Putamen (tissue), 1 donor: ENCODE results near the gene ASPSCR1.
"Not testable (repeated sequence)": the region's sequence is repeated elsewhere in the genome, so short reads cannot be mapped to it uniquely, and the experiment has no call there.

ENCODE experiments used
- DNase-seq: peaks from one replicate; pipeline ENCODE4 v3.0.0-alpha.2; 2016; ENCODE audit warnings: low spot score

The ASPSCR1 gene

DNA sequence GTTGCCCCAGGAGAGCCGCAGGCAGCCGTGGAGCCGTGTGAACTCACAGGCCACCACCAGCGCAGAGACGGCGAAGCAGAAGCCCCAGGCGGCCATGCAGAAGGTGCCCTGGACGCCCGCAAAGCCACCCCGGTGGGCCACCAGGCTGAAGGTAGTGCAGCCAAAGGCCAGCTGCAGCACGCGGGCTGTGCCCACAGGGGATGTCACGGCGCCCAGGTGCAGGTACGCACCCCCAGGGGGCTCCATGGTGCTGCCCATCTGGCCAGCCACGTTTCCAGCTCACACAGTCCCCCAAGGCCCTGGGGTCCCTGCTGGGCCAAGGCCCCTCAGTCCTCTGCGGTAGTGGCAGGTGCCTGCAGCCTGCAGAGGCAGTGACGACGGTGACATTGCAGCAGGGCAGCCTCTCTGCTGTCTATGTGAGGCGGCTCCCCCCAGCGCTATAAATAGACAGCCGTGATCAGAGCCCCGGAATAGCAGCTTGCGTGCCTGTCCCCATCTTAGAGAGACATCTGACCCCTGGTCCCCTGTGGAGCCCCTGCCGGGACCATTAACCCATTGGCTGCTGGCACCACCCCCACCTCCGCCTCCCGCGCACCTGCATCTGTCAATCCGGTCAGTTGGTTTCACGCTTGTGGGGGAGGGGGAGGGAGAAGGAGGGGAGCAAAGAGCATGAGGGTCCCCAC lies 35.8 kb upstream of the ASPSCR1 start:
- DNase-seq = peak; percentile 50

DNA sequence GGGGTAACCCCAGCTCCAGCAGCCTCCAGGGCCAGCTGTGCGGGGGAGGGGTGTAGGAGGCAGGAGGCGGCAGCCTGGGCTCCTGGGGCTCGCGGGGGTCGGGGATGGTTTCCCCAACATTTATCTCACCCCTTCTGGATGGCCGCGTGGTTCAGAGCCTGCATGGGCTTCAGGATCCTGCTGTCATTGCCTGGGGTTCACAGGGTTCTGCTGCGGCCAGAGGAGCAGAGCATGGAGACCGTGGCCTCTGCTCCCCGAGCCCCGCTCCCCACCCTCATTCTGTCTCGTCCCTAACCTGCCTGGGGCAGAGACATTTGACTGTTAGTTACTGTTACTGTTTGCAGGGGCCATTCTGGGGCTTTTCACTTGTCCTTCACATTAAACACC lies 35.3 kb upstream of the ASPSCR1 start:
- DNase-seq = no peak

DNA sequence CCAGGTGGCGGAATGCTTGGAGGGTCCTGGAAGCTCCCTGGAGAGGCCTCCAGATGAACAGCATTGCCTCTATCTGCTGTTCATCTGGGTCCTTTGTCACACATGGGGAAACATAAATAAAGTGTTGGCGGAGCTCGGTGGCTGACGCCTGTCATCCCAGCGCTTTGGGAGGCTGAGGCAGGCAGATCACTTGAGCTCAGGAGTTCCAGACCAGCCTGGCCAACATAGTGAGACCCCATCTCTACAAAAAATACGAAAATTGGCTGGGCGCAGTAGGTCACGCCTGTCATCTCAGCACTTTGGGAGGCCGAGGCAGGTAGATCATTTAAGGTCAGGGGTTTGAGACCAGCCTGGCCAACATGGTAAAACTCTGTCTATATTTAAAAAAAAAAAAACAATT lies 32.6 kb upstream of the ASPSCR1 start:
- no peak for DNase-seq

DNA sequence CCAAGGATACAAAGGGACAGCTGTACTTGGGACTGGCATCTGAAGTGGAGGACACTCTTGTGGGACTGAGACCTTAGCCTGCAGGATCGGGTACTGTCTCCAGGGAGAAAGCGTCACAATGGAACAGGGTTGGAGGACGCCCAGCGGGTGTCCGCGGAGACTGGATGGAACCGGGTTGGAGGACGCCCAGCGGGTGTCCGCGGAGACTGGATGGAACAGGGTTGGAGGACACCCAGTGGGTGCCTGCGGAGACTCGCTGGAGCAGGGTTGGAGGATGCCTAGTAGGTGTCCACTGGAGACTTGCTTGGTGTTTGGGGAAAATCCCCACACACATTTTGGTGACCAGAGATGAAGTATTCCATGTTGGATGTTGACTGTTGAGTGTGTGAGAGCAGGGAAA lies 30.2 kb upstream of the ASPSCR1 start, which contains the start of gene MYADML2:
Gene MYADML2, minus strand, starts transcription at position 45 of the 400 bp plus-strand sequence. CDS start 5,492 bp downstream, outside the sequence.
- DNase-seq = no peak

DNA sequence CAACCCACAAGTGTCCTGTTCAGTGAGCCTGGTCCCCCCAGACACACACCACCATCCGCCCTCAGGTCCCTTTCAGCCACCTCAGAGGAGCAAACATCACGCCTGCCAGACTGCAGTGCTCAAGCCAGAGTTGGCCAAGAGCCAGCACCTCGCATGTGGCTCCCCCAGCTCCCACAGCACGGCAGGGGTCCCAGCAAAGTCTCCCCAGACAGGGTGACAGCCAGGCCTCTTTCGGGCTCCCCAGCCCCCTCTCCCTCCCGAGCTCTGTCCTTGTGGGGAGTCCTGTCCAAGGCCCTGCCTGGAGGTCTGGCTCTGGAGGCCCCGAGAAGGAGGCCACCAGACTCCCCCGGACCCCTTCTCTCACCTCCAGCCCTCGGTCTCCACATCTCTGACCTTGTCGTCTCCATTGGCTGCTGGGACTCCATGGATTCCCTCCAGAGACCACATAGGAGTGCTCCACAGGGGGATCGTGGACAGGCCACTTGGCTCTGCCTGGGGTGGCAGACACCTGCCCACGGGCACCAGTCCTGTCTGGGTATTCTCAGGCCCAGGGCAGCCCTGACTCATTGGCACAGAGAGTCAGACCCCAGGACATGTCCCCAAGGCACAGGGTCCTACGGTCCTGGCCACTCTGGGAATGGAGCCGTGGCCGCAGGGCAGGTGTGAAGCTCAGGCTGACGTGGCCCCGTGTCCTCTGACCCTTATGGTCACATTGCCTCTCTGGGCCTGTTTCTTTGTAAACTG lies 28.6 kb upstream of the ASPSCR1 start:
- DNase-seq = no peak

DNA sequence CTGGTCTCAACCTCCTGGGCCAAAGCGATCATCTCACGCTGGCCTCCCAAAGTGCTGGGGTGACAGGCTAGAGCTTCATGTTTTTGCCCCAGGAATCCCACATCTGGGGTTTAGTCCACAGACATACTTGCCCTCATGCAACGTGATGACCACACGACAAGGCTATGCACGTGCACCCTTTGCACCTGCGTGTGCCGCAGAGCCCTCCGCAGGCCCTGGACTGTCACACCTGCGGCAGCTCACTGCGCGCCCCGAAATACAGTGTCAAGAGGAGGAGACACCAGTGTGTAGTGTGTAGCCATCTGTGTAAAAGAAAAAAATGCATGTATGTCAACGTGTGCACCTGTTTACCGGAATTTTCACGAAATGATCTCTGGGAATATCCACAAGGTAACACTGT lies 26.9 kb upstream of the ASPSCR1 start:
- no peak for DNase-seq

DNA sequence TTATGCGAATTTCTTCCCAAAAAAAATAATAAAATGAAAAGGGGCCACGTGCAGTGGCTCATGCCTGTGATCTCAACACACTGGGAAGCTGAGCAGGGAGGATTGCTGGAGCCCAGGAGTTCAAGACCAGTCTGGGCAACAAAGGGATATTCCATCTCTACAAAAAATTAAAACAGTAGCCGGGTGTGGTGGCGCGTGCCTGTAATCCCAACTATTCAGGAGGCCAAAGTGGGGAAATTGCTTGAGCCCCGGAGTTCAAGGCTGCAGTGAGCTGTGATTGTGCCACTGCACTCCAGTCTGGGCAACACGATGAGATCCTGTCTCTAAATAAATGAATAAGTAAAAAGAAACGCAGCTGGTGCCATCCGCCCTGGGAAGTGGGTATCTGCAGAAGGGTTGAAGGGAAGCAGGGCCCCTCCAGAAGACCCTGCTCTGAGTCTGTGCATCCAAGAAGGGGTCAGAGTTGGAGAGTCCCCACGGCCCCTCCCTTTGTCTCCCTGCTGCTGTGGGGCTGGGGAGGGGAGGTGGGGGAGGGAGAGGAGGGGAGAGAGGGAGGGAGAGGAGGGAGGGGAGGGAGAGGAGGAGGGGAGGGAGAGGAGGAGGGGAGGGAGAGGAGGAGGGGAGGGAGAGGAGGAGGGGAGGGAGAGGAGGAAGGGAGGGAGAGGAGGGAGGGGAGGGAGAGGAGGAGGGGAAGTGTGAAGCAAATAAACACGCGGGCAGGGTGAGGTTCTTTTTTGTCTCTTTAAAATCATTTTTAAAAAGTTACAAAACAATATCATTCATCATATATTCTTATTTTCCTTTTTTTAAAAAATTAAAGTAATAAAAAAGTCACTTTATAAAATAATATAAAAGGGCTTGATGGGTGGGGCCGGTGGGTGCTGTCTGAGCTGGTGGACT lies 25.4 kb upstream of the ASPSCR1 start:
- DNase-seq = no peak

DNA sequence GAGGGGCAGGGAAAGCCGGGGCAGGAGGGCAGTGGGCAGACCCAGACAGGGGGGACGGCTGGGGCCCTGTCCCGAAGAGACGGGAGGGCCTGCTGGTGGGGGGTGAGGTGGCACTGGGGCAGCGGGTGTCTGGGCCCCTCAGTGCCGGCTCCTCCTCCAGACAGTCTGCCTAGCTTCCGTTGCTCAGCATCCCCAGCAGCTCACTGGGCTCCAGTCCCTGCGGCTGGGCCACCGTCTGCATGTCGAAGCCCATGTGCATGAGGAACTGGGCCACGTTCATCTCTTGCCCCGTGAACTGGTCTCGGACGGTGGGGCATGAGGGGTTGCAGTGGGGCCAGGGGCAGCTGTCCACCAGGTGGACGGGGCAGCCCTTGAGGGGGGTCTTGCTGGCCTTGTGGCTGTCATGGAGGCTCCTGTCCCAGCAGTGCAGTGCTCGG lies 24.6 kb upstream of the ASPSCR1 start:
- DNase-seq = no peak

DNA sequence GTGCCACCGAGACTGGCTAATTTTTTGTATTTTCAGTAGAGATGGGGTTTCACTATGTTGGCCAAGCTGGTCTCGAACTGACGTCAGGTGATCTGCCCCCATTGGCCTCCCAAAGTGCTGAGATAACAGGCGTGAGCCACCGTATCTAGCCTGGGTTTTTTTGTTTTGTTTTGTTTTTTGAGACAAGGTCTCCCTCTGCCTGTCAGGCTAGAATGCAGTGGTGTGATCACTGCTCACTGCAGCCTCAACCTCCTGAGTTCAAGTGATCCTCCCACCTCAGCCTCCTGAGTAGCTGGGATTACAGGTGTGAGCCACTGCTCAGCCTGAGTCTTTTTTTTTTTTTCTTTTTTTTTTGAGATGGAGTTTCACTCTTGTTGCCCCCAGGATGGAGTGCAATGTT lies 24.0 kb upstream of the ASPSCR1 start:
- not testable (repeated sequence) for DNase-seq

DNA sequence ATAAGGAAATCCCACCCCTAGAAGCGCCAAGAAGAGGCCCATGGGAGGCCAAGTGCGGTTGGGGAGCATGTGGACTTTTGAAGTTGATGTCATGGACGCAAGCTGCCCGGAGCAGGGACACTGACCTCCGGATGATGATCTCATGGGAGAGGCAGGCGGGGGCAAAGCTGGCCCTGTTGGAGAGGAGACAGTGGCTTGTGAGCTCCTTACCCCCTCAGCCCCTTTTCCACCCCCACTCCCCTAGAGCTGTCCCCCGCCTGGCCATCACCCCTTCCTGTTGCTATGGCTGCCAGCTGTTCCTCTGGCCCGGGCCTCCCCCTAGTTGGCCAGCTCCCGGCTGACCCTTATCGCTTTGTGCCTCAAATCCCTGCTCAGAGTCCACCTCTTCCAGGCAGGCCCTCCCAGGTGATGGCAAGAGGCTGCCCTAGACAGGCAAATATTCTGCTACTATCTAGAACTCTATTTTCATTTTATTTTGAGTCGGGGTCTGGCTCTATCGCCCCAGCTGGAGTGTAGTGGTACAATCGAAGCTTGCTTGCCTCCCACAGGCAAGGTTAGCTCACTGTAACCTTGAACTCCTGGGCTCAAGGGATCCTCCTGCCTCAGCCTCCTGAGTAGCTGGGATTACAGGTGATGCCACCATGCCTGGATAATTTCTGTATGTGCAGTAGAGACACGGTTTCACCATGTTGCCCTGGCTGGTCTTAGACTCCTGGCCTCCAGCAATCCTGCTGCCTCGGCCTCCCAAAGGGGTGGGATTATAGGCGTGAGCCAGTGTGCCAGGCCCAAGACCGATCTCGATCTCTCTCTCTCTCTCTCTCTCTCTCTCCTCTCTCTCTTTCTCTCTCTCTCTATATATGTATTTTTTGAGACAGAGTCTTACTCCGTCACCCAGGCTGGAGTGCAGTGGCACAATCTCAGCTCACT lies 23.0 kb upstream of the ASPSCR1 start:
- DNase-seq = no peak

DNA sequence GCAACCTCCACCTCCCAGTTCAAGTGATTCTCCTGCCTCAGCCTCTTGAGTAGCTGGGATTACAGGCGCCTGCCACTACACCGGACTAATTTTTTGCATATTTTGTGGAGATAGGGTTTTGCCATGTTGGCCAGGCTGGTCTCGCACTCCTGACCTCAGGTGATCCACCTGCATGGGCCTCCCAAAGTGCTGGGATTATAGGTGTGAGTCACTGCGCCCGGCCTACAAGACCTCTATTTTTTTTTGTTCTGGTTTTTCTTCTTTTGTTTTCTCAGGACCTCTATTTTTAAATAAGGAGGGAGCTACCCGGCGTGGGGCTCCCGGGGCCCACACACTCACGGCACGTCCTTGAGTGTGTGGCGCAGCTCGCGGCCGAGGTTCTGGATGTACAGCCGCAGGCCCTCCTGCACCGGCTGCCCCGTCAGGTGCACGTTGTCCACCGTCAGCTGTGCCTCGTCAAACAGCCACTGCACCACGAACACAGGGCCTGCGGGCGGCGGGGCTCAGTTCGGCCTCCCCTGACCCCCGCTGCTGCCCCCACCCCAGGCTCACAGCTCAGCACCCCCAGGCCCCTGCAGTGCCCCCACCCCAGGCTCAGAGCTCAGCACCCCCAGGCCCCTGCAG lies 22.3 kb upstream of the ASPSCR1 start:
- no peak for DNase-seq

DNA sequence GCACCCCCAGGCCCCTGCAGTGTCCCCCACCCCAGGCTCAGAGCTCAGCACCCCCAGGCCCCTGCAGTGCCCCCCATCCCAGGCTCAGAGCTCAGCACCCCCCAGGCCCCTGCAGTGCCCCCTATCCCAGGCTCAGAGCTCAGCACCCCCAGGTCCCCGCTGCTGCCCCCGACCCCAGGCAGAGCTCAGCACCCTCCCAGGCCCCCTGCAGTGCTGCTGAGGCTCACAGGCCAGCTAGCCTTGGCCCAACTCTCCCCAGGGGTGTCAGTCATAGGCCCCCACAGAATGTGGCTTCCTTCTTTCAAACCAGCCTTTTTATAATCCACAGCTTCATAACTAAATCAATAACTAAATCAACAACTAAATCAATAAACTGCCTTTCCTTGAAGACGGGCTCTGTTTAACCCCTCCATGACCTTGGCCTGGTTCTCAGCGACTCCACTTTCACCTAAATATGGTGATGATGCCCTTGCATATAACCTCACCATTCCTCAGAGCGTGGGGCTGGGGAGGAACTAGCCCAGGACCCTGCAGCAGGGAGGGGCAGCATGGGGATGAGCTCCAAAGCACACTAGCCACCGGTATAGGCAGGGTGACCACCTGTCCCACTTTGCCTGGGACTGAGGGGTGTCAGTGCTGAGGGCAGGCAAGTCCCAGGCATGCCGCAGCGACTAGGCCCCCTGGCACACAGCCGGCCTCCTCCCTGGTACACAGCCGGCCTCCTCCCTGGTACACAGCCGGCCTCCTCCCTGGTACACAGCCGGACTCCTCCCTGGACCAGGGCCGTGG lies 21.5 kb upstream of the ASPSCR1 start:
- no peak for DNase-seq

DNA sequence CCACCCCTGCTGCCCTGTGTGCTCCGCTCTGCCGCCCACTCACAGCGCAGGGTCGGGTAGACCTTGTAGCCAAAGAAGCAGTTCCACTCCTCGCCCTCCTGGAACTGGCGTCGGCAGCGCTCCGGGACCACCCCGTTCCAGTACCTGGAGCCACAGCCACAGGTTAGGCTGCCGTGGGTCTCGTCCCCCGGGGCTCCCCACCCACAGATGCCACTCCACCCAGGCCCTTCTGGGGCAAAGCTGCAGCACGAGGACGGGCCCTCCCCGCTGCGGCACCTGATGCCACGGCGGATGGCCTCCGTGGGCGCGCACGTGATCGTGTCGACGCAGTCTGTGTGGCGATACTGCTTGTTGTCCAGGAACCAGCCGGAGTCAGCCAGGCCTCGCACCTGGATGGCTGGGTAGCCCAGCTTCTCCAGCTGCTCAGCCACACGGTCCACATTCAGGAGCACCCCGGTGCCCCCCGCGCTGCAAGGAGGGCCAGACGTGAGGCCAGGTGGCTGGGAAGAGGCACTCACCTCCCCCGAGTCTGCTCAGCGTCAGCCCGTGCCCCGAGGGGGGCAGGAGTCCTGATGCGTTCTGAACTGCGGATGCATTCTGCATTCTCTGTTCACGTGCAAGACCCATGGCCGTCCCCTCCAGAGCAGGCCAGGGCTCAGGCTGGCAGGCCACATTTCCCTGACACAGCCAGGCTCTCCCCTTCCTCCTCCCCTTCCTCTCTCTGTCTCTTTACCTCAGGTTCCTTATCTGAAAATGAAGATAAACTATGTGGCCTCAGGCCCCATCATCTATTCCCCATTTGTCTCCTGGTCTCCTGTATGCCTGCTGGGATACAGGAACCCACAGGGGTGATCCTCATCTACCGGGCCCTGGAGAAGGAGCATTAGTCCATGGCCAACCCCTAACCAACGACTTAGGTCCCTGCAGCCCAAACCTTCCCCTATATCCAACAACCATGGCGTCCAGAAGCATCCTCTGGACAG lies 20.5 kb upstream of the ASPSCR1 start:
- DNase-seq = no peak

DNA sequence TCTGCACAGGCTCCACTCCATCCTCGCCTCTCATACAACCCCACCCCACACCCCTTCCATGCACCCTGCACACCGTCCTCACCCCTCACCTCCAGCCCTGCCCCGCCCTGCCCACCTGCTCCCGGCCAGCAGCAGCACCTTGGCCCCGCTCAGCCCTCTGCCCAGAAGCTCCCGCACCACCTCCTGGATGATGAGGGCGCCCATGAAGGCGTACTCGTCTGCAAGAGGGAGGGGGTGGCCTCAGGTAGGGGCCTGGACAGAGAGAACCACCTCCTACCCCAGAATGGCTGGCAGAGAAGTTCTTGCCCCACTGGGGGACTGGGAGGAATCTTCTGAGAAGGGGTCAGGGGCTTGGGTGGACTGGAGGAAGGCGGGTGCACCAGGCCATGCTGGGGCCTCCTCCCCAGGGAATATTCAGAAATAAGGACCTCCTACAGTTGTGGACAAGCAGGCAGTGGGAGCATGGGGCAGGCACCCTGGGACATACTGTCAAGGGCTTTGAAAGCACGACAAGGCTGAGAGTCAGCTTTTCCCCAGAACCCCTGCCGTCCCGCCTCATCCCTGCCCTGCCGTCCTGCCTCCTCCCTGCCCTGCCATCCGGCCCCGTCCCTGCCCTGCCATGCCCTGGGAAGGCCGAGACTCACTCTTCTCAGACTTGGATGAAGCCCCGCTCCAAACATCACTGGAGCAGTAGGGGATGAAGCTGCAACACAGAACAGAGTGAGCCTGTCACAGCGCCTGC lies 19.6 kb upstream of the ASPSCR1 start:
- DNase-seq = no peak

DNA sequence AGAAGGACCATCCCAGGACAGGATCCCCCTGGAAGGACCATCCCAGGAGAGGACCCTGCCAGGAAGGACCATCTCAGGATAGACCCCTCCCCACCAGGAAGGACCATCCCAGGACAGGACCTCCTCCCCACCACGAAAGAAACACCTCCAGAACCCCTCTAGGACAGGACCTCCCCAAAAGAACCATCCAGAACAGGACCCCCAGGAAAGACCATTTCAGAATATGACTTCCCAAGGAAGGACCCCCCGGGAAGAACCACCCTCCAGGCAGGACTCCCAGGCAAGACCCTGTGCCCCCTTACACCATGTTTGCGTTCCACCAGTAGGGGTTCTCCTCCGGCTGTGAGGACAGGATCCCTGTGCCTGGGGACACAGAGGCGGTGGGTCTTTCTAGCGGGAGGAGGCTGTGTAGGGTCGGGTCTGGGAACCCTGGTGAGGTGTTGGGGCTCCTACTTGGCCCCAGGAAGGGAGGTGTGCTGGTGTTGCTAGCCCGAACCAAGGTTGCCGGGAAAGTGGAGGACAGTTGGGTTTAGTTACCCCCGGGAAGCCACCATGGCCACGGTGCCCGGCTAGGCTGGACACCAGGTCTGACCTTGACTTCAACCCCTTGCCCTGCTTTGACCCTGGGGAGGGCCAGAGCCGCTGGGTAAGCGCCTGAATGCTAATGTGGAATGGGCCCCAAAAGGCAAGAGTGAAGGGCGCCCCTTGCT lies 18.6 kb upstream of the ASPSCR1 start:
- no peak for DNase-seq

DNA sequence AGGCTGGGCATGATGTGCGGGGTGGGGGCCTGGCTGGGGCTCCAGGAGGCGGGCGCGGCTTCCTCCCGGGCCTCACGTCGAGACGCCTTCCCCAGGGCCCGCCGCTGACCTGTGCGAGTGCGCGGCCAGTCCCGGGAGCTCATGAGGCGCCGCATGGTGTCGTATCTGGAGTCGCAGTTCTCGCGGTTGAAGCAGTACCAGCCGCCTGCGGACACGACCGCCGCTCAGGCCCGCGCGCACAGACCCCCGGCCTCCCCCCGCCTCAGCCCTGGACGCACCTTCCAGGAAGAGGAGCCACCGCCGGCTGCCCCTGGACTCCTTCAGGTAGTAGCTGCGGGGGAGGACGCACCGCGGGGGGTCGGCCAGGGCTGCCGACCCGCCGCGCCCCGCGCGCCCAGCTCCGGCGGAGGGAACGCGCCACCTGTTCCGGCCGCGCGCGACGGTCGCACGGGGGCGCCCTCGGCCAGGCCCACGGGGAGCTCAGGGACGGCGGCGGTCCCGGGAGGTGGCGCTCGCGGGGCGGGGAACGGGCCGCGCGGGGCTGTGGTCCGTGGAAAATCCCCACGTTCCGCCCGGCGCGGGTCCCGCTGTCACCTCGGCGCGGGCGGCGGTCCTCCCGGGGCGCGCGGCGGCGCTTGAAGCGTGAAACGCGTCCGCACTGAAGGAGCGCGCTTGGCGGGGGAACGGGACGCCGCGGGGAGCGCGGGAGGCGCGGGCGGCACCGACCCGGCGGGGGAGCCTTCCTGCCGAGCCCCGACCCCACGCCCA lies 17.9 kb upstream of the ASPSCR1 start:
- peak; percentile 49 for DNase-seq
